Measurements from ENCODE around the gene KCNQ1.

The KCNQ1 gene

GRCh38 chr11:2794046-2794967 is 349.5 kb downstream of the KCNQ1 start:
- DNase-seq (ENCODE audit: low read depth) = no peak

- no peak for DNase-seq (ENCODE audit: low read depth)
Observed at GRCh38 chr11:2794968-2795322, 350.1 kb downstream of the KCNQ1 start.

GRCh38 chr11:2795491-2795991 is 350.7 kb downstream of the KCNQ1 start:
- no peak for DNase-seq (ENCODE audit: low read depth)

- no peak for DNase-seq (ENCODE audit: low read depth)
Observed at GRCh38 chr11:2796091-2796490, 351.3 kb downstream of the KCNQ1 start.

- DNase-seq (ENCODE audit: low read depth) = no peak
Observed at GRCh38 chr11:2796508-2797113, 351.8 kb downstream of the KCNQ1 start.

GRCh38 chr11:2797121-2797711 is 352.4 kb downstream of the KCNQ1 start:
- no peak for DNase-seq (ENCODE audit: low read depth)

GRCh38 chr11:2797741-2798361 is 353.0 kb downstream of the KCNQ1 start:
- no peak for DNase-seq (ENCODE audit: low read depth)

GRCh38 chr11:2798951-2799761 is 354.3 kb downstream of the KCNQ1 start:
- DNase-seq (ENCODE audit: low read depth) = no peak

GRCh38 chr11:2799881-2800654 is 355.3 kb downstream of the KCNQ1 start:
- no peak for DNase-seq (ENCODE audit: low read depth)

- DNase-seq (ENCODE audit: low read depth) = no peak
Observed at GRCh38 chr11:2800655-2801531, 356.1 kb downstream of the KCNQ1 start.

GRCh38 chr11:2801711-2802388 is 357.0 kb downstream of the KCNQ1 start:
- DNase-seq (ENCODE audit: low read depth) = no peak

GRCh38 chr11:2802389-2803185 is 357.8 kb downstream of the KCNQ1 start:
- DNase-seq (ENCODE audit: low read depth) = no peak

GRCh38 chr11:2803186-2804091 is 358.6 kb downstream of the KCNQ1 start:
- no peak for DNase-seq (ENCODE audit: low read depth)

- no peak for DNase-seq (ENCODE audit: low read depth)
Observed at GRCh38 chr11:2804189-2804588, 359.4 kb downstream of the KCNQ1 start.

- DNase-seq (ENCODE audit: low read depth) = no peak
Observed at GRCh38 chr11:2804701-2805387, 360.0 kb downstream of the KCNQ1 start.

- no peak for DNase-seq (ENCODE audit: low read depth)
Observed at GRCh38 chr11:2805388-2806056, 360.7 kb downstream of the KCNQ1 start.

All from activated T-helper 1 cell treated with Interleukin-2 at 50 U/mL for 16 hours (primary cell).